Cardiac ventricle fibroblast (primary cell): ENCODE data around the gene ANKLE1. TPM values are rescaled to one million over a fixed set of nuclear protein-coding genes. Genes with fewer than 3 reads are reported as not detected.

Source experiments
- total RNA-seq: library from RNA; depleted of rRNA; stranded (reverse); fragments of >200 nt; gene quantifications from 2 replicates; pipeline ENCODE4 v1.2.3, GENCODE V29; 2015

ANKLE1 gene, protein sequence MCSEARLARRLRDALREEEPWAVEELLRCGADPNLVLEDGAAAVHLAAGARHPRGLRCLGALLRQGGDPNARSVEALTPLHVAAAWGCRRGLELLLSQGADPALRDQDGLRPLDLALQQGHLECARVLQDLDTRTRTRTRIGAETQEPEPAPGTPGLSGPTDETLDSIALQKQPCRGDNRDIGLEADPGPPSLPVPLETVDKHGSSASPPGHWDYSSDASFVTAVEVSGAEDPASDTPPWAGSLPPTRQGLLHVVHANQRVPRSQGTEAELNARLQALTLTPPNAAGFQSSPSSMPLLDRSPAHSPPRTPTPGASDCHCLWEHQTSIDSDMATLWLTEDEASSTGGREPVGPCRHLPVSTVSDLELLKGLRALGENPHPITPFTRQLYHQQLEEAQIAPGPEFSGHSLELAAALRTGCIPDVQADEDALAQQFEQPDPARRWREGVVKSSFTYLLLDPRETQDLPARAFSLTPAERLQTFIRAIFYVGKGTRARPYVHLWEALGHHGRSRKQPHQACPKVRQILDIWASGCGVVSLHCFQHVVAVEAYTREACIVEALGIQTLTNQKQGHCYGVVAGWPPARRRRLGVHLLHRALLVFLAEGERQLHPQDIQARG
- total RNA-seq, result 0.12 TPM in 1 of 2 replicates, not detected in the other

DNA sequence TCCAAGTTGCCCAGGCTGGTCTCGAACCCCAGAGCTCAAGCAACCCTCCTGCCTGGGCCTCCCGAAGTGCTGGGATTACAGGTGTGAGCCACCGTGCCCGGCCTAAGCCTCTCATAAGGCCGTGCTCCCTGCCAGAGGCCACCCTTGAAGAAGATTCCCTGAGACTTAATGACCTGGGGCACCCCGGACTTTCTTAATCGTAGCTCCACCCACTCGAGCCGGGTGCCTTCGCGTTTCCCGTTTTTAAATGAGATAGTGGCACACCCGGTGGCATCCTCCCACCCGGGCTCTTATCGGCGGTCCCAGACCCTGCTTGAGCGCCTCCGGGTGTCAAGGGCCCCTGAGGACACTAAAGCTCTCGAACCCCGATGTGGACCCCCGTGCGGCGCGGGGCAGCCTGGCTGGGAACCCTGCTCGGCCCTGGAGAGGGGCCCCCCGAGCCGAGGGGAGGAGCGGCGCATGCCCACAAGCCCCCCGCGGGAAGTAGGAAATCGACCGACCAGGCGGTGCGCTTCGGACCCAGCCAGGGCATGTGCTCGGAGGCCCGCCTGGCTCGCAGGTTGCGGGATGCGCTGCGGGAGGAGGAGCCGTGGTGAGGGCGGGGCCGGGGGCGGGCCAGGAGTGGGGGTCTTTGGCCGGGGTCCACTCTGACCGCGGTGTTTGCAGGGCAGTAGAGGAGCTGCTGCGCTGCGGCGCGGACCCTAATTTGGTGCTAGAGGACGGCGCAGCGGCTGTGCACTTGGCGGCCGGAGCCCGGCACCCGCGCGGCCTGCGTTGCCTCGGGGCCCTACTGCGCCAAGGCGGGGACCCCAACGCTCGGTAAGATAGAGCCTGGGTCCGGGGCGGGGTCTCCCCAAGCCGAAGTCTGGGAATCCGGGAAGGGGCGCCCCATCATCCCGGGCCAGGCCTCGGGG, at the start of gene ANKLE1:
TSS of gene ANKLE1 (plus strand) at position 511 of the 914 bp plus-strand sequence. CDS start at position 531, 20 bp downstream.

GRCh38 chr19:17245535-17245984, 36.1 kb upstream of the ANKLE1 start, which contains the start of gene NR2F6:
Gene NR2F6 (minus strand): TSS chr19:17245919. CDS start chr19:17245220, 699 bp downstream.

DNA sequence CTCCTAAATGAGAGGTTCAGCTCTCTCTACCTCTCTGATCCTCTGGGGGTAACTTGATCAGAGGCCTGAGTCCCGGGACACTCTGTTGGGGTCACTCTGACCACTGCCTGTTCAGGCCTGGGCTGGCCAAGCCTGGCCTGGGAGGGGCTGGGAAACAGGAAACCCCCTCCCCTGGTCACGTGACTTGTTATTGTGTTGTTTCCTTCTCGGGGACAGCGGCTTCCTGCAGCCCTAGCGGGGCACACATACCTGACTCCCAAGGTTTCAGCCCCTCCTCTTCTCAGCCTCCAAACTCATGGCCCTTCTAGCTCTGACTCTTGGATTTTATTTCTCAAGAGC, 17.1 kb upstream of the ANKLE1 start, which contains the start of gene USHBP1:
TSS of gene USHBP1 (minus strand) at position 105 of the 339 bp plus-strand sequence. CDS start 446 bp downstream, outside the sequence.

GRCh38 chr19:17266975-17267788, 14.5 kb upstream of the ANKLE1 start, which contains the start of gene BABAM1:
Gene BABAM1 (plus strand): TSS chr19:17267443. CDS start chr19:17268807, 1,364 bp downstream.

DNA sequence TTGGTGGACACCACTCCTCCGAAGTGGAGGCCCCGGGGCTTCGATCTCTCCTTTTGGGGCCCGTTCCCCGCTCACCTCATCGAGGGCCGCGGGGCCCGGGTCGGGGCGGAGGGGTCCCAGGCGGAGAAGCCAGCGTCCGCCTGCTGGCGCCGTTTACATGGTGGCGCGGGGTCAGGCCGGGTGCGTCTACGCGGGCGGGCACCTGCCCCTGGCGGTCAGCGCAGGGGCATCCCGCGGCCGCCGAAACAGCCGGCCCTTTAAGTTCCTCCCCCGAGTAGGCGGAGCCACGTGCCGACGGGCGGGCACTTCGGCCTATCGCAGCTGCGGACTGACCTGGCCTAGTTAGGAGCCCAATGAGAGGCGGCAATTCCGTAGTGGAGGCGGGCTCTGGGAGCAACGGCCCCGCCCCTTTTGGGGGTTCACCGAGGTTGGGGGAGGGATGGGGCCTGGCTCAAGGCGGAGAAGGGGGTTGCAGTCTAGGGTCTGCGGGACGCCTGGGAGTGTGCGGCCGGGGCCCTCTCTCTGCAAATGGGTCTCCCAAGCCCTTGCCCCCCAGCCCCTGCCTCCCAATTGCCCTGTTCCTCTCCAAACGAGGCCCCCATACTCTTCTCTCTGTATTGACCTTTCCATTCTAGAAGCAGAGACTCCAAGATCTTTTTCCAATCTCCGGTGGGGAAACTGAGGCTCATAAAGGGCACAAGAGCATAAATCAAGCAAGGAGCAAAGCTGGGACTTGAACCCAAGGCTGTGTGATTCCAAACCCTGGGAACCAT, 21.7 kb downstream of the ANKLE1 start, which contains the start of gene ABHD8:
TSS of gene ABHD8 (minus strand) at position 259 of the 773 bp plus-strand sequence. CDS start 1,809 bp downstream, outside the sequence.

DNA sequence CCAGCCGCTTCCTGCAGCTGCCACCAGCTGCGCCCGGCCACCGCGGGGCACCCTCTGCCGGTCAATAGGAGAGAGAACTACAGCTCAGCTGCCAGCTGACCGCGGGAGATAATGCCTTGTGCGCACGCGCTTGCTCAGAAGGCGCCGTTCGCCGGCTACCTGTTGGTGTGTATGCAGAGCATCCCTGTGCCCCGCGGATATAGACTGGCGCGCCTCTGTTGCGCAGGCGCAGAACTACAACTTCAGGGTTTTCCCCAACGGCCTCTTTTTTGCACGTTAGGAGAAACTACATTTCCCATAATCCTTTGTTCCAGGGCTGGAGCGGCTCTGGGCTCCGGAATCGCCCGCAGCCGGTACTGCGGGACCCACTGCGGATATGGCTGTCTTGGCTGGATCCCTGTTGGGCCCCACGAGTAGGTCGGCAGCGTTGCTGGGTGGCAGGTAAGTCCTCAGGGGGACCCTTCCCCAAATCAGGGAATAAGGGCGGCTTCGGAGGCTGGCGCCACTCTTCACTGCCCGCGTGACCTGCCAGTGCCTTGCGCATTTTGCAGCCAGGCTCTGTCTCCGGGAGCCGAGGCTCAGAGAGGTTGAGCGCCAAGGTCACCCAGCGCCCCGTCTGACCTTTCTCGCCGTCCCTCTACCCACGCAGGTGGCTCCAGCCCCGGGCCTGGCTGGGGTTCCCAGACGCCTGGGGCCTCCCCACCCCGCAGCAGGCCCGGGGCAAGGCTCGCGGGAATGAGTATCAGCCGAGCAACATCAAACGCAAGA, 24.0 kb downstream of the ANKLE1 start, which contains the start of gene MRPL34:
TSS of gene MRPL34 (plus strand) at position 356 of the 768 bp plus-strand sequence. CDS start at position 377, 21 bp downstream.

GRCh38 chr19:17309198-17309964, 27.7 kb downstream of the ANKLE1 start, which contains the start of gene DDA1:
Gene DDA1 (plus strand): TSS chr19:17309563. CDS start chr19:17309655, 92 bp downstream.

DNA sequence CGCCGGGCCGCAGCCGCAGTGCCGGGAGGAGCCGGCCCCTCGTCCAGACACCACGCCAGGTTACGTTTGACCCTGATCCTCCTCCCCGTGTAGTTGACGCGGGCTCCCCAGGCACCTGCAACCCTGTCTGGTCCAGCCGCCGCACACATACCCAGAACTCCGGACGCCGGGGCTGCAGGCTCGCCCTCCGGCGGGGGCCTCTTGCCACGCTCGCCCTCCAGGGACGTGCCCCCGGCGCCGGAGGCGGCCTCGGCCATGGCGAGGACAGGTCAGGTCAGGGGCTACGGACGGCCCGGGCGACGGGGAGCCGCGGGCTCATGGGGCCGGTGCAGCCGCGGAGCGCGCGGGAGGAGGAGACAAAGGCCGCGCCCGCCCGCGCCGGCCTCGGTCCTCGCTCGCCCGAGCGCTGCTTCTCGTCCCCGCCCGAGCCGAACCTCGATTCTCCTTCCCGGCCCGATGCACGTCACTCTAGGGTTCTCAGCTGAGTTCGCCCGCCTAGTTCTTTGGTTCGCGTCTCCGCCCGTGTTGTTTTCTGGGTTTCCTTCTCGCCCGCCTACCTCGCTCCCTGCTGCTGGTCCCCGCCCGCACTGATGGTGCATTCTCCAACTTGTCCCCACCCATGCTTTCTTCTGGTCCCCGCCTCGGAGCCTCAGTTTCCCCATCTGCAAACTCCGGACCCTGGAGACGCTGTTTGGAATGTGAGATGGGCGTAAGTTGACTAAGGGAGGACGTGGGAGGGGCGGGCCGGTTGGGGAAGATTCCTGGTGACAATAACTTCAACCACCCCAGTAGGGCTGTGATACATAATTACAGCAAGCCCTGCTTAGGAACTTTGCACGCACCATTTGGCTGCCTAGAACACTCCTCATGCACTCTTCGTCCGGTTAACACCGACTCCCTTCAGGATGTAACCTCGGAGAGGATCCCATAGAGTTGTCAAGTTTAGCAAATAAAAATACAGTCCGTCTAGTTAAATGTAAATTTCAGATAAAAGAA, 53.0 kb downstream of the ANKLE1 start, which contains the start of gene ANO8:
TSS of gene ANO8 (minus strand) at position 442 of the 996 bp plus-strand sequence. CDS start at position 257, 185 bp downstream.

Other genes with a start within 250 kb of the ANKLE1 start
- 1.9 and 3.9 TPM in 2 replicates for gene HAUS8, start 206.4 kb upstream of the ANKLE1 start, total RNA-seq
- gene MYO9B, start 206.1 kb upstream of the ANKLE1 start, total RNA-seq, result 38.1 and 41.2 TPM in 2 replicates
- gene USE1, start 66.5 kb upstream of the ANKLE1 start, total RNA-seq, result 29.3 and 29.7 TPM in 2 replicates
- gene OCEL1, start 55.7 kb upstream of the ANKLE1 start, total RNA-seq, result 5.9 and 7.8 TPM in 2 replicates
- 48.0 and 52.5 TPM in 2 replicates for gene NR2F6, start 36.0 kb upstream of the ANKLE1 start, total RNA-seq
- 0.25 and 0.44 TPM in 2 replicates for gene USHBP1, start 17.2 kb upstream of the ANKLE1 start, total RNA-seq
- gene BABAM1, start 14.5 kb upstream of the ANKLE1 start, total RNA-seq, result 47.7 and 49.2 TPM in 2 replicates
- 7.2 TPM in 2 replicates for gene ABHD8, start 21.5 kb downstream of the ANKLE1 start, total RNA-seq
- gene MRPL34, start 24.0 kb downstream of the ANKLE1 start, total RNA-seq, result 98.2 and 107 TPM in 2 replicates
- 33.1 and 42.0 TPM in 2 replicates for gene DDA1, start 27.7 kb downstream of the ANKLE1 start, total RNA-seq
- 3.1 and 3.9 TPM in 2 replicates for gene ANO8, start 53.0 kb downstream of the ANKLE1 start, total RNA-seq
- gene GTPBP3, start 55.7 kb downstream of the ANKLE1 start, total RNA-seq, result 16.6 and 21.0 TPM in 2 replicates
- 0.20 and 0.31 TPM in 2 replicates for gene PLVAP, start 95.4 kb downstream of the ANKLE1 start, total RNA-seq
- not detected in 2 replicates for gene CCDC194, start 112.3 kb downstream of the ANKLE1 start, total RNA-seq
- gene BST2, start 123.7 kb downstream of the ANKLE1 start, total RNA-seq, result 13.6 and 13.7 TPM in 2 replicates
- 52.6 and 53.4 TPM in 2 replicates for gene MVB12A, start 138.1 kb downstream of the ANKLE1 start, total RNA-seq
- gene TMEM221, start 166.8 kb downstream of the ANKLE1 start, total RNA-seq, result 0.25 TPM in 1 of 2 replicates, not detected in the other
- not detected in 2 replicates for gene NXNL1, start 179.0 kb downstream of the ANKLE1 start, total RNA-seq
- 41.8 and 43.5 TPM in 2 replicates for gene SLC27A1, start 188.6 kb downstream of the ANKLE1 start, total RNA-seq
- 116 and 122 TPM in 2 replicates for gene PGLS, start 229.7 kb downstream of the ANKLE1 start, total RNA-seq